A673 (cell line): Measurements from ENCODE around the gene AKAP12. TPM values are rescaled to one million over a fixed set of nuclear protein-coding genes. Genes with fewer than 3 reads are reported as not detected.
A peak's percentile ranks its signal among the peaks of the same experiment; 100 is the strongest.
"Not testable (repeated sequence)": the region's sequence is repeated elsewhere in the genome, so short reads cannot be mapped to it uniquely, and the experiment has no call there.

Source experiments
- BruUV-seq: library from RNA; stranded (reverse); fragments of 400-500 nt; replicated peaks from 2 replicates; lab custom pipeline; 2021; lab: Mats Ljungman, UMichigan
- CTCF ChIA-PET: fragments of 300-600 bp; sonication (Branson Sonifier 250); formaldehyde crosslinking; loops from one replicate; lab custom pipeline; 2022; ENCODE audit warnings: antibody characterized with exemption; lab: Charles Lee
- POLR2A ChIA-PET: fragments of 300-600 bp; sonication (Branson Sonifier 250); formaldehyde crosslinking; loops from one replicate; lab custom pipeline; 2022; ENCODE audit warnings: antibody characterized with exemption; ENCODE audit not compliant: low non-redundant PET; lab: Charles Lee
- DNase-seq: peaks from one replicate; pipeline ENCODE4 v3.0.0-alpha.2; 2015; ENCODE audit warnings: low spot score
- H3K27ac ChIP-seq: fragments of 200-600 bp; sonication (generic); 2 replicates; pipeline ENCODE4 v1.5.1; 2016; ENCODE audit warnings: mixed run types, low read depth, mild to moderate bottlenecking, mixed read lengths, antibody characterized with exemption, low read length; ENCODE audit not compliant: poor library complexity, severe bottlenecking
- H3K27me3 ChIP-seq: fragments of 200-600 bp; sonication (generic); replicated peaks from 2 replicates; pipeline ENCODE4 v1.6.1; 2017; ENCODE audit warnings: mixed run types, low read depth, mild to moderate bottlenecking, mixed read lengths, antibody characterized with exemption, low read length; ENCODE audit not compliant: insufficient read depth, poor library complexity
- H3K36me3 ChIP-seq: fragments of 200-600 bp; sonication (generic); 2 replicates; pipeline ENCODE4 v1.6.1; 2016; ENCODE audit warnings: mixed run types, mild to moderate bottlenecking, mixed read lengths, antibody characterized with exemption, low read length; ENCODE audit not compliant: insufficient read depth, poor library complexity, severe bottlenecking
- H3K4me1 ChIP-seq: fragments of 200-600 bp; sonication (generic); 2 replicates; pipeline ENCODE4 v1.6.1; 2017; ENCODE audit warnings: mixed run types, mild to moderate bottlenecking, mixed read lengths, antibody characterized with exemption, low read length; ENCODE audit not compliant: insufficient read depth, poor library complexity, severe bottlenecking
- H3K4me3 ChIP-seq: fragments of 200-600 bp; sonication (generic); 2 replicates; pipeline ENCODE4 v1.5.1; 2016; ENCODE audit warnings: low read depth, mixed run types, mild to moderate bottlenecking, mixed read lengths, low read length; ENCODE audit not compliant: poor library complexity, severe bottlenecking
- H3K9me3 ChIP-seq: fragments of 200-600 bp; sonication (generic); 2 replicates; pipeline ENCODE4 v1.6.1; 2016; ENCODE audit warnings: mixed run types, low read depth, mild to moderate bottlenecking, mixed read lengths, antibody characterized with exemption, low read length; ENCODE audit not compliant: poor library complexity, severe bottlenecking
- EZH2 ChIP-seq: fragments of 200-600 bp; sonication (generic); IDR thresholded peaks from 2 replicates; pipeline ENCODE4 v1.6.1; 2017; ENCODE audit warnings: borderline replicate concordance, low read depth, mild to moderate bottlenecking, mixed read lengths, antibody characterized with exemption, low read length; ENCODE audit not compliant: poor library complexity, severe bottlenecking
- intact Hi-C: fragments of 100-400 bp; cut with micrococcal nuclease; formaldehyde crosslinking; loops from one replicate; pipeline ENCODE4 v1.10.0; 2022; ENCODE audit not compliant: unreplicated experiment
- total RNA-seq: library from RNA; stranded (reverse); gene quantifications from 2 replicates; pipeline ENCODE4 v1.2.3, GENCODE V29; 2021
- TF ChIP-seq, protein P1 (sequence below): fragments of 300-800, 200-600 bp; sonication (generic); conservative IDR thresholded peaks from 2 replicates; pipeline ENCODE4 v1.5.1; 2017; ENCODE audit warnings: low read depth, mild to moderate bottlenecking, antibody characterized with exemption, low read length, moderate library complexity, mixed read lengths

AKAP12 gene
- total RNA-seq, 1 experiment from 2014 or later = 37.3 TPM

DNA sequence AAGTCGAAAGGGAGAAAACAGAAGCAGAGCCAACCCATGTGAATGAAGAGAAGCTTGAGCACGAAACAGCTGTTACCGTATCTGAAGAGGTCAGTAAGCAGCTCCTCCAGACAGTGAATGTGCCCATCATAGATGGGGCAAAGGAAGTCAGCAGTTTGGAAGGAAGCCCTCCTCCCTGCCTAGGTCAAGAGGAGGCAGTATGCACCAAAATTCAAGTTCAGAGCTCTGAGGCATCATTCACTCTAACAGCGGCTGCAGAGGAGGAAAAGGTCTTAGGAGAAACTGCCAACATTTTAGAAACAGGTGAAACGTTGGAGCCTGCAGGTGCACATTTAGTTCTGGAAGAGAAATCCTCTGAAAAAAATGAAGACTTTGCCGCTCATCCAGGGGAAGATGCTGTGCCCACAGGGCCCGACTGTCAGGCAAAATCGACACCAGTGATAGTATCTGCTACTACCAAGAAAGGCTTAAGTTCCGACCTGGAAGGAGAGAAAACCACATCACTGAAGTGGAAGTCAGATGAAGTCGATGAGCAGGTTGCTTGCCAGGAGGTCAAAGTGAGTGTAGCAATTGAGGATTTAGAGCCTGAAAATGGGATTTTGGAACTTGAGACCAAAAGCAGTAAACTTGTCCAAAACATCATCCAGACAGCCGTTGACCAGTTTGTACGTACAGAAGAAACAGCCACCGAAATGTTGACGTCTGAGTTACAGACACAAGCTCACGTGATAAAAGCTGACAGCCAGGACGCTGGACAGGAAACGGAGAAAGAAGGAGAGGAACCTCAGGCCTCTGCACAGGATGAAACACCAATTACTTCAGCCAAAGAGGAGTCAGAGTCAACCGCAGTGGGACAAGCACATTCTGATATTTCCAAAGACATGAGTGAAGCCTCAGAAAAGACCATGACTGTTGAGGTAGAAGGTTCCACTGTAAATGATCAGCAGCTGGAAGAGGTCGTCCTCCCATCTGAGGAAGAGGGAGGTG, 112.9 kb downstream of the AKAP12 start:
- CTCF ChIA-PET = no interaction called here

DNA sequence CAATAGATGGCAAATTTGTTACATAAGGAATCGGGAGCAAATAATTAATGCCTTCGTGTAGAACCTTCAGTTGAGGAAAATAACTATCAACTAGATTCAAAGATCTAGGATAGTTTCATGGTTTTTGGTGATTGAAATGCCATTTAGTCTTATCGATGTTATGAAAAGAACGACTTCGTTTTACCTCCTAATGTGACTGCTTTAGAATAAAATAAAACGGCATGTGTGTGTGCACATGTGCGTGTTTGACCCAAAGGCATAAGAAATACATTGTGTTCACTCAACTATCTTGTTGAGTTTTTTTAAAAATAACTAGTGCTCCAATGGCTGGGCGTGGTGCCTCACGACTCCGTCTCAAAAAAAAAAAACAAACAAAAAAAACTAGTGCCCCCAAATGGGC, 114.0 kb downstream of the AKAP12 start:
- ChIA-PET POLR2A (no interaction called here), CTCF (no interaction called here)
- intact Hi-C loops = no loop called here
- Histone ChIP-seq H3K4me1 (no peaks in the 10 kb centered on the region), H3K4me3 (no peak overlapping the region), H3K36me3 (peaks cover 9% of the 10 kb centered on the region), H3K9me3 (no peaks in the 10 kb centered on the region), H3K27ac (no peak overlapping the region), H3K27me3 (no peaks in the 10 kb centered on the region)
- no peak for TF ChIP-seq EZH2
- TF ChIP-seq, protein P1, sequence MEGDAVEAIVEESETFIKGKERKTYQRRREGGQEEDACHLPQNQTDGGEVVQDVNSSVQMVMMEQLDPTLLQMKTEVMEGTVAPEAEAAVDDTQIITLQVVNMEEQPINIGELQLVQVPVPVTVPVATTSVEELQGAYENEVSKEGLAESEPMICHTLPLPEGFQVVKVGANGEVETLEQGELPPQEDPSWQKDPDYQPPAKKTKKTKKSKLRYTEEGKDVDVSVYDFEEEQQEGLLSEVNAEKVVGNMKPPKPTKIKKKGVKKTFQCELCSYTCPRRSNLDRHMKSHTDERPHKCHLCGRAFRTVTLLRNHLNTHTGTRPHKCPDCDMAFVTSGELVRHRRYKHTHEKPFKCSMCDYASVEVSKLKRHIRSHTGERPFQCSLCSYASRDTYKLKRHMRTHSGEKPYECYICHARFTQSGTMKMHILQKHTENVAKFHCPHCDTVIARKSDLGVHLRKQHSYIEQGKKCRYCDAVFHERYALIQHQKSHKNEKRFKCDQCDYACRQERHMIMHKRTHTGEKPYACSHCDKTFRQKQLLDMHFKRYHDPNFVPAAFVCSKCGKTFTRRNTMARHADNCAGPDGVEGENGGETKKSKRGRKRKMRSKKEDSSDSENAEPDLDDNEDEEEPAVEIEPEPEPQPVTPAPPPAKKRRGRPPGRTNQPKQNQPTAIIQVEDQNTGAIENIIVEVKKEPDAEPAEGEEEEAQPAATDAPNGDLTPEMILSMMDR = no peak
- no peak for DNase-seq
- BruUV-seq = no TSS peak

More for the DNA sequence above, 112.9 kb downstream of the AKAP12 start:
- BruUV-seq = TSS peak; percentile 10
- Histone ChIP-seq H3K27me3 (no peaks in the 10 kb centered on the region), H3K9me3 (no peaks in the 10 kb centered on the region), H3K36me3 (peaks cover 9% of the 10 kb centered on the region), H3K4me1 (no peaks in the 10 kb centered on the region), H3K4me3 (no peak overlapping the region), H3K27ac (no peak overlapping the region)
- POLR2A ChIA-PET = no interaction called here
- no peak for DNase-seq
- intact Hi-C loops = no loop called here
- TF ChIP-seq, protein P1 = no peak
- no peak for TF ChIP-seq EZH2

DNA sequence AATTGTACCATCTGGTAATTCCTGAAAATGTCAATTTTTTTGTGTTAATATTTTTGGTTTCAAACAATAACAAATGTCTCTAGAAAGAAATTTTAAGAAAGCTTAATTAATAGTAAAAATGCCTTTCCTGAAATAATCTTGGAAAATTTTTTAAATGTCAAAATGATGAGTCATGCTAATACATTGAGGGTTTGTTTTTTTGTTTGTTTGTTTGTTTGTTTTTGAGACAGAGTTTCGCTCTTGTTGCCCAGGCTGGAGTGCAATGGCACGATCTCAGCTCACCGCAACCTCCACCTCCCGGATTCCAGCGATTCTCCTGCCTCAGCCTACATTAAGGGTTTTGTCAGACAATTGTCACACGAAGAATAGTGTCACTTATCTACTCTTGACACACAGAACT, 117.2 kb downstream of the AKAP12 start:
- peak overlapping the region; percentile 29 for H3K27ac ChIP-seq
- H3K4me3 ChIP-seq, H3K36me3 ChIP-seq, BruUV-seq, H3K27me3 ChIP-seq, H3K9me3 ChIP-seq, H3K4me1 ChIP-seq, DNase-seq, intact Hi-C loops: not testable (repeated sequence)
- POLR2A ChIA-PET = interaction anchor here (0.6 kb wide), 1 partner anchor 107 kb away, joined by 4 read pairs; no protein-coding TSS in a partner anchor
- CTCF ChIA-PET = interaction anchor here (0.7 kb wide), 1 partner anchor 341 kb away, joined by 4 read pairs; no protein-coding TSS in a partner anchor
